COLO668 (cell line): ENCODE results near the gene PEDS1.
"Not testable (repeated sequence)": the region's sequence is repeated elsewhere in the genome, so short reads cannot be mapped to it uniquely, and the experiment has no call there.

ENCODE experiments used
- DNase-seq: peaks from one replicate; lab custom pipeline; 2025; ENCODE audit not compliant: unreplicated experiment; lab: John Stamatoyannopoulos, UW

Gene PEDS1

DNA sequence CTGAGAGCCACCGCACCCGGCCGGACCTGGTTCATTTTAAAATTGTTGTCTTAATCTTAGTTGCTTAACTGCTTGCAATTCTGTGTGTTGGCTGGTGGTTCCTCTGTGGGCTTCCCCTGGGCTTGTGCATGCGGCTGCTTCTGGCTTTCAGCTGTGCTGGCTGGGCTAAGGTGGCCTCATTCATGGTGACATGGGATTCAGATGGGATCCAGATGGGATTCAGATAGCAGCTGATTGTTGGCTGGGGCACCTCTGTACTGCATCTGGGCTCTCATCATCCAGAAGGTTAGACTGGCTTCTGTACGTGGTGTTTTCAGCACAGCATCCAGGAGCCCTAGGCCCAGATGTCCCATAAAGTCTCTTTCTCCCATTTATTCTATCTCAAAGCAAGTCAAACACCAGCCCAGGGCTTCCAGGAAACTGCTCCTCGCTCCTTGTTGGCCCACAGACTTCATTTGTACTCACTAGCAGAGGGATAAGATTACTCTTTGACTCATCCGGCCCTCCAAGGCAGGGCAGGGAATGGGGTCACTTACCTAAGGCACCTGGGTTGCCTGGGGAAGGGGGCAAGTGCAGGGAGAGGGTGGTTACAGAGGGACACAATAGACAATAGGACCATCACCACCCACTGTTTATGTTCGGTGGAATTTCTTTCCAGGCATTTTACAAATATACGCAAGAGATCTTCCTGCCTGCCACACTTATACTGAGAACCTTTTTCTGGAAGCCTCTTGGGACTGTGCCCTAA, 10.2 kb upstream of the PEDS1 start:
- DNase-seq, result no peak

- not testable (repeated sequence) for DNase-seq
These were observed 8.0 kb upstream of the PEDS1 start for GRCh38 chr20:50161494-50161893.

DNA sequence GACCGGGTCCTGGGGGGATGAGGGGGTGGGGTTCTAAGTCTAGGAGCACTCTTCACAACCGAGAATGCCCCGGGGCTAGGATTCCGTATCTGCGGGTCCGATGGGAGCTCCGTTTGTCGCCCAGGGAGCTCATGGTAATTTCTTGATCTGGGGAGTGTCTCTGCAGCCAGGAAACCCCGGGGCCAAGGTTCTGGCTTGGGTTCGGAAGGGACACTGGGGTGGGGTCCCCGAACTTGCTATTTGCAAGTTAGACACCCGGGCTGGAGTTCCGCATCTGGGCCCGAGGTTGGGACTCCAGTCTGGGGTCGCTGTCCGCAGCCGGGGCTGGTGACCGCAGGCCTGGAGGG, 397 bp downstream of the PEDS1 start:
- peak; percentile 48 for DNase-seq

GRCh38 chr20:50152394-50153152, 950 bp downstream of the PEDS1 start:
- peak; percentile 41 for DNase-seq

- DNase-seq, result peak; percentile 20
These were observed 2.3 kb downstream of the PEDS1 start for GRCh38 chr20:50151034-50151743.

DNA sequence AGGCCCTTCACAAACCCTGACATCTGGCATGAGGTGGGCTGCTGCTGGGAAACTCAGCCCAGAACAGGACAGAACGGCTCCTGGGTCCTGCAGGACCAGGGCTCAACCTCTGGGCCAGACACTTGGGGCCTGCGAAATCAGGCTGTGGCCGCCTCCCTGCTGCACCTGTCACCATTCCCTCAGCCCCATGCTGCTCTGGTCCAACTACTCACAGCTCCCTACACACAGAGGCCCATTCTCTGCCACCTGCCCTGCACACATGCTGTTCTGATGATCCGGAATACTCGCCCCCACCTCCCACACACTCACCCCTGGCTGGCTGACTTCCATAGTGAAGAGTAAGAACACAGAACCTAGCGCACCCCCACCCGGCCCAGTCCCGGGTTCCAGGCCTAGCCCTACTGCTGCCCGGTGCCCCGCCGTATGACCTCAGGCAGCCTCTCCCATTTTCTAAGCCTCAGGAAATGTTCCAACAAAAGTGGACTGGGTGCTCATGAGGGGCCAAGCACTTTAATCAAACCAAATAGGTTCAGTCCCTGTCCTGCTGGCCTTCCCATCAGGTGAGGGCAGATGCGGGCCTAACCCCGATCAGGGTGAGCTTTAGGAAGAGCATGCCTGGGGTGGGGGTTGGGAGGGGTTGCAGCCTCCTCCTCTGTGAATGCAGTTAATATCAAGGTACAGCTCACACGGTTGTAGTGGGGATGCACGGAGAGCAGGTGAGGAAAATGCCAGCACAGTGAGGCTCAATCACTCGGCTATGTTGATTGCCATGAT, 3.9 kb downstream of the PEDS1 start:
- peak; percentile 58 for DNase-seq

GRCh38 chr20:50146732-50147662, 6.5 kb downstream of the PEDS1 start:
- peak; percentile 71 for DNase-seq

- no peak for DNase-seq
These were observed 7.3 kb downstream of the PEDS1 start for GRCh38 chr20:50146214-50146613.

- DNase-seq, result no peak
These were observed 8.0 kb downstream of the PEDS1 start for GRCh38 chr20:50145566-50145965.

- no peak for DNase-seq
These were observed 9.2 kb downstream of the PEDS1 start for GRCh38 chr20:50144362-50144761.

GRCh38 chr20:50142812-50143211, 10.7 kb downstream of the PEDS1 start:
- DNase-seq, result peak; percentile 89

- DNase-seq, result no peak
These were observed 11.5 kb downstream of the PEDS1 start for GRCh38 chr20:50141811-50142561.

- peak; percentile 33 for DNase-seq
These were observed 12.4 kb downstream of the PEDS1 start for GRCh38 chr20:50141018-50141675.

- no peak for DNase-seq
These were observed 13.1 kb downstream of the PEDS1 start for GRCh38 chr20:50140339-50140859.

- DNase-seq, result no peak
These were observed 14.8 kb downstream of the PEDS1 start for GRCh38 chr20:50138479-50139393.

- no peak for DNase-seq
These were observed 15.4 kb downstream of the PEDS1 start for GRCh38 chr20:50138120-50138478.

- not testable (repeated sequence) for DNase-seq
These were observed 15.8 kb downstream of the PEDS1 start for GRCh38 chr20:50137702-50138101.
